ENCODE measurements around the gene GRK4. TPM values are rescaled to one million over a fixed set of nuclear protein-coding genes. Genes with fewer than 3 reads are reported as not detected.

Gene GRK4
- total and polyA plus RNA-seq, 2 of the 8 experiments (the other 6 are each of a cell fraction or from before 2014, with no cell fraction given), result 0.77 to 1.8 TPM

DNA sequence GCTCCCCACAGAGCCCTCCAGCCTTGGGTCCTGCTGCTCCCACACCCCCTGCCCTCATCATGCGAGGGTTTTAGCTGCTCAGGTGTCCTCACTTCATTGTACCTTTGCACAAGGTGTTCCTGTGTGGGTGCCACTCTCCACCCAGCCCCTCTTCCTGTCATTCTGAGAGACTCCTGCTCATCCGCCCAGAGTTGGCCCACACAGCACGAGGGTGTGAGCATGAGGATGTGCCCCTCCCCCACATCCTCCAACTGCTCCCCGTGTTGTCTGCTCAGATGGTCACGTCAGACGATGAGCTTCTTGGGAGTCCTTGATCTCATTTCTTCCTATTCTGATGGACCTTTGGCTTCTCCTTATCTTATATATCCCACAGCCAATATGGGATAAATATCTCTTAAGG lies 57.8 kb downstream of the GRK4 start:
- Histone ChIP-seq H3K18ac (ENCODE audit: extremely low read depth, low read length) (peak overlapping the region; percentile 43; the same call in 1 of the 2 replicates), H2BK5ac (ENCODE audit: low read depth, low read length) (peak overlapping the region; percentile 35; the same call in 1 of the 2 replicates), H2BK12ac (ENCODE audit: low read depth, low read length) (0 out of 2 replicates have a peak overlapping the region, but pooled peaks have one; percentile 68), H3K23ac (ENCODE audit: insufficient read length) (no peak overlapping the region), H3K36me3 (ENCODE audit: control insufficient read depth in 2 of 4, insufficient read depth in 4 of 4, low read length in 3 of 4) (no peaks in the 10 kb centered on the region), H2BK15ac (ENCODE audit: low read length) (no peak overlapping the region), H3K56ac (replicated peaks; ENCODE audit: insufficient read length, low read depth, low read length) (no peak overlapping the region), H3K4me3 (ENCODE audit: extremely low read depth in 1 of 4, insufficient read depth in 2 of 4, low read depth in 3 of 4, low read length in 4 of 4) (no peak overlapping the region), H3K4me1 (replicated peaks in 1 of 4; ENCODE audit: control insufficient read depth in 3 of 4, insufficient read depth in 4 of 4, low read length in 3 of 4) (peaks cover 0 to 7% (median 1%) of the 10 kb centered on the region in 4 experiments; a peak in 4 of 7 replicates), H3K4ac (replicated peaks; ENCODE audit: insufficient read length, low read depth, low read length) (no peak overlapping the region), H3K79me1 (ENCODE audit: low read depth, low read length) (no peaks in the 10 kb centered on the region), H4K5ac (ENCODE audit: insufficient read length, low read depth, low read length) (no peak overlapping the region), H2AK5ac (ENCODE audit: low read depth, low read length) (peak overlapping the region; percentile 39; the same call in 1 of the 2 replicates), H3K9ac (replicated peaks in 1 of 4; ENCODE audit: extremely low read depth in 1 of 4, low read depth in 3 of 4, low read length in 3 of 4) (no peak overlapping the region; a peak in 1 of 7 replicates), H2BK20ac (ENCODE audit: low read length) (no peak overlapping the region), H3K27ac (ENCODE audit: low read depth, low read length) (no peak overlapping the region), H4K91ac (replicated peaks; ENCODE audit: insufficient read length, low read length) (no peak overlapping the region), H4K20me1 (replicated peaks in 1 of 2; ENCODE audit: control insufficient read depth in 1 of 2, insufficient read depth in 2 of 2, low read length in 2 of 2) (no peaks in the 10 kb centered on the region), H3K79me2 (ENCODE audit: control insufficient read depth in 1 of 2, insufficient read depth in 2 of 2, low read length in 2 of 2) (no peaks in the 10 kb centered on the region), H2BK120ac (replicated peaks; ENCODE audit: low read depth, low read length) (no peak overlapping the region), H4K8ac (ENCODE audit: extremely low read depth, insufficient read depth, low read length) (no peak overlapping the region), H3K23me2 (ENCODE audit: low read depth, low read length) (no peaks in the 10 kb centered on the region), H3K9me3 (ENCODE audit: insufficient read depth in 2 of 2, low read depth in 1 of 2, low read length in 1 of 2) (no peaks in the 10 kb centered on the region), H2AFZ (ENCODE audit: low read length) (no peak overlapping the region), H3K4me2 (ENCODE audit: insufficient read depth in 1 of 2, low read depth in 2 of 2, low read length in 2 of 2) (no peak overlapping the region), H3K27me3 (replicated peaks in 1 of 4; ENCODE audit: control insufficient read depth in 3 of 4, extremely low read depth in 1 of 4, insufficient read depth in 3 of 4, low read length in 3 of 4) (no peaks in the 10 kb centered on the region), H3K14ac (ENCODE audit: insufficient read length) (no peak overlapping the region)
- ChIA-PET POLR2A (ENCODE audit: partially characterized antibody) (no interaction called here), CTCF (ENCODE audit: partially characterized antibody) (interaction anchor here (1.0 to 1.3 kb wide), 4 partner anchors 10 to 167 kb away, joined by 3 to 5 read pairs (median 4); no protein-coding TSS in a partner anchor)
- 78% methylated on average over 6 of the region's 6 CpGs; no CpG with 5 or more reads in 1 of the 2 experiments for WGBS, 2 experiments (ENCODE audit: extremely low coverage in 1 of 2, insufficient coverage in 1 of 2, insufficient read length in 1 of 2, insufficient replicate concordance in 2 of 2, low coverage in 1 of 2, low lambda C conversion rate in 2 of 2, missing lambda C conversion rate in 1 of 2)
- no peak for DNase-seq (ENCODE audit: low read depth in 1 of 2, low spot score in 2 of 2)
- no peak for TF ChIP-seq FOSL1 (IDR thresholded peaks at IDR 0.05; ENCODE audit: insufficient read depth, low read depth, low read length)
- TF ChIP-seq, protein P1, sequence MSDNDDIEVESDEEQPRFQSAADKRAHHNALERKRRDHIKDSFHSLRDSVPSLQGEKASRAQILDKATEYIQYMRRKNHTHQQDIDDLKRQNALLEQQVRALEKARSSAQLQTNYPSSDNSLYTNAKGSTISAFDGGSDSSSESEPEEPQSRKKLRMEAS (IDR thresholded peaks at IDR 0.05), result peak; percentile 45; the same call in 1 of the 2 replicates
- FAIRE-seq, result no peak
